HEK293T (cell line): ENCODE measurements around the gene PPP6R2.
A peak's percentile ranks its signal among the peaks of the same experiment; 100 is the strongest.

Experiments used
- CTCF ChIA-PET: fragments of 350-600 bp; formaldehyde crosslinking; extraction: SDS; loops from one replicate; lab custom pipeline; 2021; ENCODE audit warnings: antibody characterized with exemption, inconsistent platforms; lab: Yijun Ruan, JAX
- POLR2A ChIA-PET: fragments of 350-600 bp; formaldehyde crosslinking; extraction: SDS; loops from one replicate; lab custom pipeline; 2020; ENCODE audit warnings: antibody characterized with exemption, inconsistent platforms; lab: Yijun Ruan, JAX
- DNase-seq: peaks from one replicate; pipeline ENCODE4 v3.0.0; 2012; ENCODE audit warnings: mixed read lengths; ENCODE audit errors: extremely low spot score
- ARNT ChIP-seq: fragments of 450-650 bp; IDR thresholded peaks from 2 replicates; pipeline ENCODE4 v1.6.1; 2017; ENCODE audit warnings: mild to moderate bottlenecking
- BHLHE40 ChIP-seq: fragments of 450-650 bp; IDR thresholded peaks from 2 replicates; pipeline ENCODE4 v1.6.1; 2016; ENCODE audit warnings: mild to moderate bottlenecking, moderate library complexity, borderline replicate concordance
- CTBP1 ChIP-seq: fragments of 450-650 bp; IDR thresholded peaks from 2 replicates; pipeline ENCODE4 v1.6.1; 2016; ENCODE audit warnings: borderline replicate concordance
- ELF4 ChIP-seq: fragments of 450-650 bp; IDR thresholded peaks from 2 replicates; pipeline ENCODE4 v1.6.1; 2017; ENCODE audit warnings: antibody characterized with exemption
- FOXA1 ChIP-seq: fragments of 450-650 bp; IDR thresholded peaks from 2 replicates; pipeline ENCODE4 v1.6.1; 2016; ENCODE audit warnings: mild to moderate bottlenecking
- FOXK2 ChIP-seq: fragments of 450-650 bp; IDR thresholded peaks from 2 replicates; pipeline ENCODE4 v1.6.1; 2016; ENCODE audit warnings: mild to moderate bottlenecking
- FOXM1 ChIP-seq: fragments of 450-650 bp; IDR thresholded peaks from 2 replicates; pipeline ENCODE4 v1.6.1; 2017; ENCODE audit warnings: mild to moderate bottlenecking, borderline replicate concordance
- HDGF ChIP-seq: fragments of 450-650 bp; IDR thresholded peaks from 2 replicates; pipeline ENCODE4 v1.6.1; 2017; ENCODE audit warnings: antibody characterized with exemption, borderline replicate concordance
- L3MBTL2 ChIP-seq: fragments of 450-650 bp; conservative IDR thresholded peaks from 2 replicates; pipeline ENCODE4 v1.6.1; 2016; ENCODE audit warnings: mild to moderate bottlenecking
- LEF1 ChIP-seq: fragments of 450-650 bp; IDR thresholded peaks from 2 replicates; pipeline ENCODE4 v1.6.1; 2017; ENCODE audit warnings: mild to moderate bottlenecking, borderline replicate concordance
- NFRKB ChIP-seq: fragments of 450-650 bp; IDR thresholded peaks from 2 replicates; pipeline ENCODE4 v1.6.1; 2016; ENCODE audit warnings: mild to moderate bottlenecking, moderate library complexity
- SP1 ChIP-seq: fragments of 450-650 bp; IDR thresholded peaks from 2 replicates; pipeline ENCODE4 v1.6.1; 2017
- SUZ12 ChIP-seq: fragments of 450-650 bp; IDR thresholded peaks from 2 replicates; pipeline ENCODE4 v1.6.1; 2016; ENCODE audit warnings: mild to moderate bottlenecking
- TARDBP ChIP-seq: fragments of 450-650 bp; IDR thresholded peaks from 2 replicates; pipeline ENCODE4 v1.6.1; 2016
- ZNF384 ChIP-seq: fragments of 450-650 bp; IDR thresholded peaks from 2 replicates; pipeline ENCODE4 v1.6.1; 2016
- TF ChIP-seq, protein P1 (sequence below): fragments of 450-650 bp; IDR thresholded peaks from 2 replicates; pipeline ENCODE4 v1.6.1; 2016

PPP6R2 gene

DNA sequence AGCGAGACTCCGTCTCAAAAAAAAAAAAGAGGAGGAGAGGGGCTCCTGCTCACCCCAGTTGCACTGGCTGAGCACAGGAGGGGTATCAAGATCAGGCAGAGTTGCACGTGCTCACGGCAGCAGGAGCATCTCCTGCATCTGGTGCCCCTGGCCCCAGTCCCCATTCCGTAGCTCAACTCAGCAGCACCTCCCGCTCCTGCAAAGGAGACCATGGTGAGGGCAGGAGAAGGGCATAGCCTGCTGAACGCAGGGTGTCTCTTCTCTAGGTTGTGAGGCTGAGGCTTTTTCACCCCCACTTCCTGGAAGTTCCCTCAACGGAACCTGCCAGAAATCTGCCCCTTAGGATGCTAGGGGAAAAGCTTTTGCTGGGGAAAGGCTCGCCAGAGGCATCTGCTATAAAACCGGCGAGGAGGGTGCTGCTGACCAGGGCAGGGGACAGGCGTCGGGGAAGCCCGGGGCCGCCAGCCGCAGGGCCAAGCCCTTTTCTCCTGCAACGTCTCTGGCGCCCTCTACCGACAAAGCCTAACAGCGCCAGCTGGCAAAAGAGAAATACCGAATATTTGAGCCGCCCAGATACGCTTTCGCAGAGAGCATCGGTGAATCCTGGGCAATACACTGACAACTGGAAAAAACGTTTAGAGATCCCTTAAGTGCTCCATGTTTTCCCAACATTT is 1.0 kb upstream of the PPP6R2 start:
- ChIA-PET CTCF (interaction anchor here (0.5 to 1.5 kb wide), 11 partner anchors 13 to 110 kb away, joined by 3 to 6 read pairs (median 4); no protein-coding TSS in a partner anchor), POLR2A (interaction anchor here (0.7 to 2.3 kb wide), 6 partner anchors 13 to 182 kb away, joined by 3 to 7 read pairs (median 3); partner anchors contain the start of gene TUBGCP6)
- peak; percentile 82 for DNase-seq
- TF ChIP-seq, protein P1, sequence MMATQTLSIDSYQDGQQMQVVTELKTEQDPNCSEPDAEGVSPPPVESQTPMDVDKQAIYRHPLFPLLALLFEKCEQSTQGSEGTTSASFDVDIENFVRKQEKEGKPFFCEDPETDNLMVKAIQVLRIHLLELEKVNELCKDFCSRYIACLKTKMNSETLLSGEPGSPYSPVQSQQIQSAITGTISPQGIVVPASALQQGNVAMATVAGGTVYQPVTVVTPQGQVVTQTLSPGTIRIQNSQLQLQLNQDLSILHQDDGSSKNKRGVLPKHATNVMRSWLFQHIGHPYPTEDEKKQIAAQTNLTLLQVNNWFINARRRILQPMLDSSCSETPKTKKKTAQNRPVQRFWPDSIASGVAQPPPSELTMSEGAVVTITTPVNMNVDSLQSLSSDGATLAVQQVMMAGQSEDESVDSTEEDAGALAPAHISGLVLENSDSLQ: no peak
- TF ChIP-seq SUZ12: no peak
- no peak for TF ChIP-seq CTBP1
- TF ChIP-seq ZNF384: no peak
- no peak for TF ChIP-seq SP1
- no peak for TF ChIP-seq HDGF
- no peak for TF ChIP-seq BHLHE40
- TF ChIP-seq NFRKB: no peak
- TF ChIP-seq FOXK2: no peak

DNA sequence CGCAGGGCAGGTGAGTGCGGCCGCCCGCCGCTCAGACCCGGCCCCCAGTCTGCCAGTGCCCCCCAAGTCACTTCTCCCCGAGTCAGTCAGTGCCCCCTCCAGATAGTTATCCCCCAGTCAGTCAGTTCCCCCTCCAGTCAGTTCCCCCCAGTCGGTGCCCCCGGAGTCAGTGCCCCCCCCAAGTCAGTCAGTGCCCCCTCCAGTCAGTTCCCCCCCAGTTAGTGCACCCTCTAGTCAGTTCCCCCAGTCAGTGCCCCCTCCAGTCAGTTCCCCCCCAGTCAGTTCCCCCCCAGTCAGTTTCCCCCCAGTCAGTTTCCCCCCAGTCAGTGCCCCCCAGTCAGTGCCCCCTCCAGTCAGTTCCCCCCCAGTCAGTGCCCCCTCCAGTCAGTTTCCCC is 411 bp downstream of the PPP6R2 start:
- ChIA-PET CTCF (no interaction called here), POLR2A (no interaction called here)
- TF ChIP-seq HDGF: no peak
- no peak for TF ChIP-seq CTBP1
- TF ChIP-seq ELF4: no peak
- TF ChIP-seq FOXM1: no peak
- TF ChIP-seq ARNT: no peak
- TF ChIP-seq FOXK2: no peak
- TF ChIP-seq LEF1: no peak
- TF ChIP-seq, protein P1: no peak
- no peak for TF ChIP-seq NFRKB
- TF ChIP-seq SP1: no peak
- no peak for TF ChIP-seq L3MBTL2
- TF ChIP-seq ZNF384: no peak
- no peak for TF ChIP-seq SUZ12
- TF ChIP-seq TARDBP: no peak
- no peak for TF ChIP-seq FOXA1
- no peak for TF ChIP-seq BHLHE40

DNA sequence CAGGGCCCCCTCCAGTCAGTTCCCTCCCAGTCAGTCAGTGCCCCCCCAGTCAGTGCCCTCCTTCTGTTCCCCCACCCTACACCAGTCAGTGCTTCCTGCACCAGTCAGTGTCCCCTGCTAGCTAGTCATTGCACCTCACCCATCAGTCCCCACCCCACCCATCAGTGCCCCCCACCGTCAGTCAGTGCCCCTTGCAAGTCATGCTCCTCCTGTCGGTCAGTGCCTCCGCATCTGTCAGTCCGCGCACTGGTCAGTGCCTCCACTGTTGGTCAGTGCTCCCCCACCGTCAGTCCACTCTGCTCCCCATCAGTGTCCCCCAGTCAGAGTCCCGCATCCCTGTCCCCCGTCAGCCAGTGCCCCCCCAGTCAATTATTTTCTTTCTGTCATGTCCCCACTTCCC is 3.3 kb downstream of the PPP6R2 start:
- ChIA-PET POLR2A (no interaction called here), CTCF (no interaction called here)
- no peak for DNase-seq
- TF ChIP-seq BHLHE40: no peak
- no peak for TF ChIP-seq ELF4
- TF ChIP-seq ZNF384: no peak
- TF ChIP-seq TARDBP: no peak
- no peak for TF ChIP-seq SUZ12
- no peak for TF ChIP-seq FOXM1
- TF ChIP-seq FOXA1: no peak
- TF ChIP-seq FOXK2: no peak
- TF ChIP-seq L3MBTL2: no peak
- TF ChIP-seq NFRKB: no peak
- TF ChIP-seq, protein P1: no peak
- no peak for TF ChIP-seq LEF1
- no peak for TF ChIP-seq ARNT
- no peak for TF ChIP-seq HDGF
- TF ChIP-seq SP1: no peak
- no peak for TF ChIP-seq CTBP1

More for the DNA sequence above, 411 bp downstream of the PPP6R2 start:
- DNase-seq: no peak

DNA sequence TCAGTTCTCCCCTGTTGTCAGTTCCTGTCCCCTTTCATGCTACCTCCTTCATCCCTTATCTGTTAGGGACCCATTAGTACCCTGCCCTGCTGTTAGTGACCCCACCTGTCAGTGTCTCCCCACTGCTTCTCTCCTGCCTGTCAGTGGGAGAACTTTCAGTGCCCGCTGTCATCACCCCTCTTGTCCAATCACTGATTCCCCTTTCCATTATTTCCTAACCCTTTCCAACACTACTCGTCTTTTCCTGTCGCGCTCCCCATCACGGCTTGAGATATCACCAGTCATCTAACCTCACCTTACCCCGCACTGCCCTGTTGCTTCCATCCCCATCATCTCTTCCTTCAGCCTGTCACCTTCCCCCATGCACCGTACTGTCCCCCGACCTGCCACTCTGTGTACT is 4.0 kb downstream of the PPP6R2 start:
- TF ChIP-seq ARNT (no peak), CTBP1 (no peak), L3MBTL2 (no peak), SP1 (no peak)
- CTCF ChIA-PET: no interaction called here
- POLR2A ChIA-PET: no interaction called here
- DNase-seq: no peak

DNA sequence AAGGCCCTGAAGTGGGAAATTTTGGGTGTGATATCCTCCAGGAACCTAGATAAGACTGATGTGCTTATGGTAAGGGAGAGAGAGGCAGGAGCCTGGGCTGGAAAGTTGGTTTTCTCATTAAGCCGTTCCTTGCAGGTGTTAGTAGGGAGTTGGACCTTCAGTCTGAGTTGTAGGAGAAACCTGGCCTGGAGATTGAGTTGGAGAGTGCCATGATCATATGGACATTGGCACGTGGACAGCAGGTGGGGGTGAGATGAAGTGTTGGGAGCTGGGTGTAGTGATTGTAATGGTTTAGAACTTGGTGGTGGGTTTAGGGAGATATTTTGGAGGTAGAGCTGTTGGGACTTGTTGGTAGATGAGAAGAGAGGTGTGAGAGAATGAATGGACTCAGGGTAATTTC is 4.9 kb downstream of the PPP6R2 start:
- TF ChIP-seq HDGF: no peak
- TF ChIP-seq NFRKB: no peak
- TF ChIP-seq ZNF384: no peak
- TF ChIP-seq FOXM1: no peak
- TF ChIP-seq, protein P1: no peak
- TF ChIP-seq FOXA1: no peak
- DNase-seq: no peak
- ChIA-PET CTCF (no interaction called here), POLR2A (no interaction called here)

DNA sequence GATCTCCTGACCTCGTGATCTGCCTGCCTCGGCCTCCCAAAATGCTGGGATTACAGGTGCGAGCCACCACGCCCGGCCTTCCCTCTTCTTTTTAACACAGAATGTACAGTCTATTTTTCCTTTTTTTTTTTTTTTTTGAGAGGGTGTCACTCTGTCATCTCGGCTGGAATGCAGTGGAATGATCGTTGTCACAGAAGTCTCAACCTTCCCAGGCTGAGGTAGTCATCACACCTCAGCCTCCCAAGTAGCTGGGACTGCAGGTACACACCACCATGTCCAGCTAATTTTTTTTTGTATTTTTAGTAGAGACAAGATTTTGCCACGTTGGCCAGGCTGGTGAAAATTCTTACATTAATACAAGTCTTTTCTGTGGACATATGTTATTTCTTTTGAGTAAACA is 13.1 kb downstream of the PPP6R2 start:
- no peak for DNase-seq
- TF ChIP-seq FOXA1 (no peak), FOXM1 (no peak), LEF1 (no peak), ARNT (no peak), L3MBTL2 (no peak), BHLHE40 (no peak)
- CTCF ChIA-PET: no interaction called here
- POLR2A ChIA-PET: no interaction called here
